CD4-positive, alpha-beta T cell (primary cell): ENCODE measurements around the gene IL15RA. TPM values are rescaled to one million over a fixed set of nuclear protein-coding genes. Genes with fewer than 3 reads are reported as not detected.

Experiments
- ATAC-seq: fragments of 200-7000 bp; cut with Tn5 transposase; one replicate; pipeline ENCODE4 v1.10.0; 2022; ENCODE audit warnings: mild to moderate bottlenecking; ENCODE audit not compliant: poor library complexity
- CTCF ChIA-PET: fragments of 350-600 bp; sonication (Branson Sonifier 250); formaldehyde crosslinking; loops from one replicate; lab custom pipeline; 2021; ENCODE audit warnings: antibody characterized with exemption, inconsistent platforms; lab: Charles Lee
- POLR2A ChIA-PET: fragments of 350-600 bp; sonication (Branson Sonifier 250); formaldehyde crosslinking; loops from one replicate; lab custom pipeline; 2021; ENCODE audit warnings: antibody characterized with exemption, inconsistent platforms; lab: Charles Lee
- DNase-seq, 14 experiments: peaks; one replicate each; pipeline ENCODE4 v3.0.0-alpha.2; 2013 to 2020; ENCODE audit warnings: mixed read lengths in 2 of 14
- H3K27ac ChIP-seq, 2 donors: one replicate each; pipeline versions ENCODE4 v1.5.1 to v1.7.0; 2013; ENCODE audit warnings: low read length in 2 of 2, low read depth in 1 of 2, mild to moderate bottlenecking in 1 of 2
- H3K27me3 ChIP-seq, 2 experiments: 1 replicate in 1 of 2; 2 replicates in 1 of 2; pipeline versions ENCODE4 v1.6.1 to v1.7.0; 2013; ENCODE audit warnings: low read length in 2 of 2, control low read depth in 1 of 2, mild to moderate bottlenecking in 1 of 2, moderate library complexity in 1 of 2; ENCODE audit not compliant: insufficient read depth in 2 of 2, control insufficient read depth in 1 of 2
- H3K36me3 ChIP-seq: one replicate; pipeline ENCODE4 v1.6.1; 2013; ENCODE audit warnings: low read length, control low read depth; ENCODE audit not compliant: insufficient read depth
- H3K4me1 ChIP-seq: one replicate; pipeline ENCODE4 v1.6.1; 2013; ENCODE audit warnings: low read length, control low read depth; ENCODE audit not compliant: insufficient read depth
- H3K4me3 ChIP-seq: one replicate; pipeline ENCODE4 v1.5.1; 2013; ENCODE audit warnings: mild to moderate bottlenecking, low read length, moderate library complexity
- H3K9me3 ChIP-seq, 2 experiments: 1 replicate in 1 of 2; 2 replicates in 1 of 2; pipeline versions ENCODE4 v1.6.1 to v1.7.0; 2013; ENCODE audit warnings: low read length in 2 of 2, mild to moderate bottlenecking in 2 of 2, control low read depth in 1 of 2, moderate library complexity in 1 of 2; ENCODE audit not compliant: control insufficient read depth in 1 of 2, insufficient read depth in 1 of 2
- H3K27ac Mint-ChIP-seq: one replicate; pipeline ENCODE4 v1.8.0; 2020; ENCODE audit warnings: mixed read lengths
- H3K27me3 Mint-ChIP-seq: one replicate; pipeline ENCODE4 v1.8.0; 2021; ENCODE audit warnings: mixed read lengths
- H3K36me3 Mint-ChIP-seq: one replicate; pipeline ENCODE4 v1.8.0; 2021; ENCODE audit warnings: low read depth, mixed read lengths
- H3K4me1 Mint-ChIP-seq: one replicate; pipeline ENCODE4 v1.8.0; 2021; ENCODE audit warnings: low read depth, mixed read lengths
- H3K4me3 Mint-ChIP-seq: one replicate; pipeline ENCODE4 v1.8.0; 2020; ENCODE audit warnings: mild to moderate bottlenecking, mixed read lengths
- H3K9me3 Mint-ChIP-seq: one replicate; pipeline ENCODE4 v1.8.0; 2020; ENCODE audit warnings: mixed read lengths
- intact Hi-C, 2 experiments: fragments of 100-400 bp; cut with DNase I in 1 of 2; cut with micrococcal nuclease in 1 of 2; formaldehyde crosslinking; loops; one replicate each; pipeline versions ENCODE4 v1.15.1 to v1.9.0; 2023 to 2025; cut with DNase I, micrococcal nuclease
- total RNA-seq, 174 experiments: library from RNA in 2 of 174; stranded (reverse) in 2 of 174; gene quantifications; one replicate each; pipeline ENCODE4 v1.2.3 and lab custom pipeline; 2021 to 2026
- TF ChIP-seq, protein P1 (sequence below): fragments of 200-600 bp; IDR thresholded peaks from one replicate; pipeline ENCODE4 v1.8.0; 2022; ENCODE audit warnings: antibody characterized with exemption, mild to moderate bottlenecking

Gene IL15RA
- total RNA-seq, 2 experiments from 2014 or later: 4.4 TPM

GRCh38 chr10:5932345-5932744 lies 45.0 kb downstream of the IL15RA start:
- peaks cover 75% of the 10 kb centered on the region for H3K36me3 Mint-ChIP-seq
- peaks cover 59% of the 10 kb centered on the region for H3K36me3 ChIP-seq
- TF ChIP-seq, protein P1, sequence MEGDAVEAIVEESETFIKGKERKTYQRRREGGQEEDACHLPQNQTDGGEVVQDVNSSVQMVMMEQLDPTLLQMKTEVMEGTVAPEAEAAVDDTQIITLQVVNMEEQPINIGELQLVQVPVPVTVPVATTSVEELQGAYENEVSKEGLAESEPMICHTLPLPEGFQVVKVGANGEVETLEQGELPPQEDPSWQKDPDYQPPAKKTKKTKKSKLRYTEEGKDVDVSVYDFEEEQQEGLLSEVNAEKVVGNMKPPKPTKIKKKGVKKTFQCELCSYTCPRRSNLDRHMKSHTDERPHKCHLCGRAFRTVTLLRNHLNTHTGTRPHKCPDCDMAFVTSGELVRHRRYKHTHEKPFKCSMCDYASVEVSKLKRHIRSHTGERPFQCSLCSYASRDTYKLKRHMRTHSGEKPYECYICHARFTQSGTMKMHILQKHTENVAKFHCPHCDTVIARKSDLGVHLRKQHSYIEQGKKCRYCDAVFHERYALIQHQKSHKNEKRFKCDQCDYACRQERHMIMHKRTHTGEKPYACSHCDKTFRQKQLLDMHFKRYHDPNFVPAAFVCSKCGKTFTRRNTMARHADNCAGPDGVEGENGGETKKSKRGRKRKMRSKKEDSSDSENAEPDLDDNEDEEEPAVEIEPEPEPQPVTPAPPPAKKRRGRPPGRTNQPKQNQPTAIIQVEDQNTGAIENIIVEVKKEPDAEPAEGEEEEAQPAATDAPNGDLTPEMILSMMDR: no peak
- no peak overlapping the region for H3K4me3 Mint-ChIP-seq
- H3K27ac Mint-ChIP-seq: no peak overlapping the region
- H3K27me3 ChIP-seq: no peaks in the 10 kb centered on the region
- no peak overlapping the region for H3K4me3 ChIP-seq
- DNase-seq: no peak
- H3K4me1 ChIP-seq: no peaks in the 10 kb centered on the region
- H3K27ac ChIP-seq: no peak overlapping the region
- no peak for ATAC-seq
- H3K9me3 ChIP-seq: no peaks in the 10 kb centered on the region
- ChIA-PET POLR2A (no interaction called here), CTCF (no interaction called here)
- H3K27me3 Mint-ChIP-seq: no peaks in the 10 kb centered on the region
- intact Hi-C loops: no loop called here
- no peaks in the 10 kb centered on the region for H3K9me3 Mint-ChIP-seq
- H3K4me1 Mint-ChIP-seq: no peaks in the 10 kb centered on the region

GRCh38 chr10:5930272-5930671 lies 47.1 kb downstream of the IL15RA start:
- ChIA-PET CTCF (no interaction called here), POLR2A (no interaction called here)
- H3K4me1 ChIP-seq: no peaks in the 10 kb centered on the region
- no peaks in the 10 kb centered on the region for H3K9me3 ChIP-seq
- intact Hi-C loops: no loop called here
- no peak overlapping the region for H3K4me3 ChIP-seq
- DNase-seq (no peak), ATAC-seq (no peak)
- H3K36me3 ChIP-seq: peaks cover 63% of the 10 kb centered on the region
- no peaks in the 10 kb centered on the region for H3K27me3 Mint-ChIP-seq
- H3K27ac Mint-ChIP-seq: no peak overlapping the region
- H3K4me1 Mint-ChIP-seq: no peaks in the 10 kb centered on the region
- no peak overlapping the region for H3K27ac ChIP-seq
- H3K36me3 Mint-ChIP-seq: peaks cover 81% of the 10 kb centered on the region
- TF ChIP-seq, protein P1: no peak
- no peak overlapping the region for H3K4me3 Mint-ChIP-seq
- no peaks in the 10 kb centered on the region for H3K9me3 Mint-ChIP-seq
- H3K27me3 ChIP-seq: no peaks in the 10 kb centered on the region

DNA sequence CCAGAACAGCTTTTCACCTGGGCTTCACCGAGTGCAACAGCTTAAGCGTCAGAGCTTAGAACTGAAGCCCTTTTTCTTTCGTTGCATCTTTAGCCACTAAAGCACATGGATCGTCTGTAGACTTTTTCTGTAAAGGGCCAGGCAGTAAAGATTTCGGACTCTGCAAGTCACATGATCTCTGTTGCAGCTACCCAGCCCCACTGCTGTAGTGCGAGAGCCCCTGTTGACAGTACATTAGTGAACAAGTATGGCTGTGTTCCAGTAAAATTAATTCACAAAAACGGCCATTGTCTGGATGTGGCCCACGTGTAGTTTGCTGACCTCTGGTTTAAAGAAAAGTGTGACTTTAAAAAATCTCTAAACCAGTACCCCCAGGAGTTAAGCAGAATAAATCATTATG lies 47.9 kb downstream of the IL15RA start:
- intact Hi-C loops: no loop called here
- CTCF ChIA-PET: no interaction called here

More for the DNA sequence above, 47.9 kb downstream of the IL15RA start:
- Histone ChIP-seq H3K9me3 (no peaks in the 10 kb centered on the region), H3K4me1 (no peaks in the 10 kb centered on the region), H3K27ac (no peak overlapping the region), H3K27me3 (no peaks in the 10 kb centered on the region), H3K36me3 (peaks cover 71% of the 10 kb centered on the region), H3K4me3 (no peak overlapping the region)
- Mint-ChIP-seq H3K36me3 (peaks cover 85% of the 10 kb centered on the region), H3K9me3 (no peaks in the 10 kb centered on the region), H3K27ac (no peak overlapping the region), H3K27me3 (no peaks in the 10 kb centered on the region), H3K4me1 (no peaks in the 10 kb centered on the region), H3K4me3 (no peak overlapping the region)
- ATAC-seq (no peak), DNase-seq (no peak)
- TF ChIP-seq, protein P1: no peak
- POLR2A ChIA-PET: interaction anchor here (1.7 kb wide), 1 partner anchor 47 kb away, joined by 5 read pairs; the partner anchor contains the start of gene IL15RA
